CD4-positive, alpha-beta T cell (primary cell): ENCODE results near the gene EFEMP1. TPM values are rescaled to one million over a fixed set of nuclear protein-coding genes. Genes with fewer than 3 reads are reported as not detected.

ENCODE experiments used
- ATAC-seq: fragments of 200-7000 bp; cut with Tn5 transposase; one replicate; pipeline ENCODE4 v1.10.0; 2022; ENCODE audit warnings: mild to moderate bottlenecking; ENCODE audit not compliant: poor library complexity
- CTCF ChIA-PET: fragments of 350-600 bp; sonication (Branson Sonifier 250); formaldehyde crosslinking; loops from one replicate; lab custom pipeline; 2021; ENCODE audit warnings: antibody characterized with exemption, inconsistent platforms; lab: Charles Lee
- POLR2A ChIA-PET: fragments of 350-600 bp; sonication (Branson Sonifier 250); formaldehyde crosslinking; loops from one replicate; lab custom pipeline; 2021; ENCODE audit warnings: antibody characterized with exemption, inconsistent platforms; lab: Charles Lee
- DNase-seq, 14 experiments: peaks; one replicate each; pipeline ENCODE4 v3.0.0-alpha.2; 2013 to 2020; ENCODE audit warnings: mixed read lengths in 2 of 14
- H3K27ac ChIP-seq, 2 donors: one replicate each; pipeline versions ENCODE4 v1.5.1 to v1.7.0; 2013; ENCODE audit warnings: low read length in 2 of 2, low read depth in 1 of 2, mild to moderate bottlenecking in 1 of 2
- H3K27me3 ChIP-seq, 2 experiments: 1 replicate in 1 of 2; 2 replicates in 1 of 2; pipeline versions ENCODE4 v1.6.1 to v1.7.0; 2013; ENCODE audit warnings: low read length in 2 of 2, control low read depth in 1 of 2, mild to moderate bottlenecking in 1 of 2, moderate library complexity in 1 of 2; ENCODE audit not compliant: insufficient read depth in 2 of 2, control insufficient read depth in 1 of 2
- H3K36me3 ChIP-seq: one replicate; pipeline ENCODE4 v1.6.1; 2013; ENCODE audit warnings: low read length, control low read depth; ENCODE audit not compliant: insufficient read depth
- H3K4me1 ChIP-seq: one replicate; pipeline ENCODE4 v1.6.1; 2013; ENCODE audit warnings: low read length, control low read depth; ENCODE audit not compliant: insufficient read depth
- H3K4me3 ChIP-seq: one replicate; pipeline ENCODE4 v1.5.1; 2013; ENCODE audit warnings: mild to moderate bottlenecking, low read length, moderate library complexity
- H3K9me3 ChIP-seq, 2 experiments: 1 replicate in 1 of 2; 2 replicates in 1 of 2; pipeline versions ENCODE4 v1.6.1 to v1.7.0; 2013; ENCODE audit warnings: low read length in 2 of 2, mild to moderate bottlenecking in 2 of 2, control low read depth in 1 of 2, moderate library complexity in 1 of 2; ENCODE audit not compliant: control insufficient read depth in 1 of 2, insufficient read depth in 1 of 2
- H3K27ac Mint-ChIP-seq: one replicate; pipeline ENCODE4 v1.8.0; 2020; ENCODE audit warnings: mixed read lengths
- H3K27me3 Mint-ChIP-seq: one replicate; pipeline ENCODE4 v1.8.0; 2021; ENCODE audit warnings: mixed read lengths
- H3K36me3 Mint-ChIP-seq: one replicate; pipeline ENCODE4 v1.8.0; 2021; ENCODE audit warnings: low read depth, mixed read lengths
- H3K4me1 Mint-ChIP-seq: one replicate; pipeline ENCODE4 v1.8.0; 2021; ENCODE audit warnings: low read depth, mixed read lengths
- H3K4me3 Mint-ChIP-seq: one replicate; pipeline ENCODE4 v1.8.0; 2020; ENCODE audit warnings: mild to moderate bottlenecking, mixed read lengths
- H3K9me3 Mint-ChIP-seq: one replicate; pipeline ENCODE4 v1.8.0; 2020; ENCODE audit warnings: mixed read lengths
- CTCF ChIP-seq: fragments of 200-600 bp; IDR thresholded peaks from one replicate; pipeline ENCODE4 v1.8.0; 2022; ENCODE audit warnings: antibody characterized with exemption, mild to moderate bottlenecking
- intact Hi-C, 2 experiments: fragments of 100-400 bp; cut with DNase I in 1 of 2; cut with micrococcal nuclease in 1 of 2; formaldehyde crosslinking; loops; one replicate each; pipeline versions ENCODE4 v1.15.1 to v1.9.0; 2023 to 2025; cut with DNase I, micrococcal nuclease
- total RNA-seq, 174 experiments: library from RNA in 2 of 174; stranded (reverse) in 2 of 174; gene quantifications; one replicate each; pipeline ENCODE4 v1.2.3 and lab custom pipeline; 2021 to 2026

Gene EFEMP1
- total RNA-seq, 2 experiments from 2014 or later: not detected

GRCh38 chr2:55917713-55918390 lies 5.7 kb downstream of the EFEMP1 start:
- POLR2A ChIA-PET: no interaction called here
- Mint-ChIP-seq H3K9me3 (no peaks in the 10 kb centered on the region), H3K4me1 (no peaks in the 10 kb centered on the region), H3K36me3 (no peaks in the 10 kb centered on the region), H3K27ac (no peak overlapping the region), H3K27me3 (peaks cover 15% of the 10 kb centered on the region), H3K4me3 (no peak overlapping the region)
- no peaks in the 10 kb centered on the region for H3K4me1 ChIP-seq
- intact Hi-C loops: no loop called here
- no peak overlapping the region for H3K4me3 ChIP-seq
- ATAC-seq (no peak), DNase-seq (no peak)
- peaks cover 0 to 4% of the 10 kb centered on the region in 2 experiments for H3K9me3 ChIP-seq
- H3K27me3 ChIP-seq: peaks cover 3 to 14% of the 10 kb centered on the region in 2 experiments
- H3K36me3 ChIP-seq: no peaks in the 10 kb centered on the region
- CTCF ChIA-PET: interaction anchor here (1.6 kb wide), 1 partner anchor 10 kb away, joined by 3 read pairs; no protein-coding TSS in a partner anchor
- H3K27ac ChIP-seq: no peak overlapping the region
- no peak for TF ChIP-seq CTCF

- Histone ChIP-seq H3K36me3 (no peaks in the 10 kb centered on the region), H3K9me3 (peaks cover 0 to 4% of the 10 kb centered on the region in 2 experiments), H3K4me3 (no peak overlapping the region), H3K27me3 (peaks cover 0 to 7% of the 10 kb centered on the region in 2 experiments), H3K4me1 (no peaks in the 10 kb centered on the region), H3K27ac (no peak overlapping the region)
- no peak for TF ChIP-seq CTCF
- ATAC-seq (no peak), DNase-seq (no peak)
- ChIA-PET POLR2A (no interaction called here), CTCF (interaction anchor here (1.6 kb wide), 1 partner anchor 9 kb away, joined by 3 read pairs; no protein-coding TSS in a partner anchor)
- Mint-ChIP-seq H3K36me3 (no peaks in the 10 kb centered on the region), H3K9me3 (no peaks in the 10 kb centered on the region), H3K27ac (no peak overlapping the region), H3K4me3 (no peak overlapping the region), H3K4me1 (no peaks in the 10 kb centered on the region), H3K27me3 (peaks cover 14% of the 10 kb centered on the region)
- intact Hi-C loops: no loop called here
Observed at GRCh38 chr2:55917117-55917516, 6.5 kb downstream of the EFEMP1 start.

GRCh38 chr2:55916473-55917049 lies 7.0 kb downstream of the EFEMP1 start:
- intact Hi-C loops: no loop called here
- H3K27ac ChIP-seq: no peak overlapping the region
- no peaks in the 10 kb centered on the region for H3K36me3 ChIP-seq
- ATAC-seq (no peak), DNase-seq (no peak)
- Mint-ChIP-seq H3K27ac (no peak overlapping the region), H3K4me1 (no peaks in the 10 kb centered on the region), H3K36me3 (no peaks in the 10 kb centered on the region), H3K27me3 (peaks cover 9% of the 10 kb centered on the region), H3K9me3 (no peaks in the 10 kb centered on the region), H3K4me3 (no peak overlapping the region)
- ChIA-PET CTCF (interaction anchor here (1.6 kb wide), 1 partner anchor 8 kb away, joined by 3 read pairs; no protein-coding TSS in a partner anchor), POLR2A (no interaction called here)
- H3K27me3 ChIP-seq: peaks cover 0 to 3% of the 10 kb centered on the region in 2 experiments
- peaks cover 0 to 4% of the 10 kb centered on the region in 2 experiments for H3K9me3 ChIP-seq
- H3K4me1 ChIP-seq: no peaks in the 10 kb centered on the region
- no peak for TF ChIP-seq CTCF
- no peak overlapping the region for H3K4me3 ChIP-seq
